GM23338 (cell line): ENCODE data around the gene MAP3K5. TPM values are rescaled to one million over a fixed set of nuclear protein-coding genes. Genes with fewer than 3 reads are reported as not detected.

Source experiments
- ATAC-seq: fragments of 200-7000 bp; cut with Tn5 transposase; 3 replicates; pipeline ENCODE4 v1.9.1; 2020
- DNase-seq: peaks from one replicate; pipeline ENCODE4 v3.0.0-alpha.2; 2015; ENCODE audit warnings: low spot score
- H2AFZ ChIP-seq: fragments of 200-600 bp; sonication (generic); 2 replicates; pipeline ENCODE4 v1.8.0; 2016; ENCODE audit warnings: antibody characterized with exemption, mild to moderate bottlenecking, moderate library complexity
- H3F3A ChIP-seq: fragments of 200-600 bp; sonication (generic); replicated peaks from 2 replicates; pipeline ENCODE4 v1.8.0; 2017; ENCODE audit warnings: antibody characterized with exemption, mixed run types, low read depth
- H3K27ac ChIP-seq: fragments of 200-600 bp; sonication (generic); 2 replicates; pipeline ENCODE4 v1.6.1; 2016; ENCODE audit warnings: low read depth
- H3K27me3 ChIP-seq: fragments of 200-600 bp; sonication (generic); 2 replicates; pipeline ENCODE4 v1.8.0; 2016; ENCODE audit warnings: mild to moderate bottlenecking, mixed run types, moderate library complexity; ENCODE audit not compliant: insufficient read depth
- H3K36me3 ChIP-seq: fragments of 200-600 bp; sonication (generic); 2 replicates; pipeline ENCODE4 v1.8.0; 2016; ENCODE audit warnings: mild to moderate bottlenecking; ENCODE audit not compliant: insufficient read depth
- H3K4me1 ChIP-seq: fragments of 200-600 bp; sonication (generic); 2 replicates; pipeline ENCODE4 v1.8.0; 2016; ENCODE audit warnings: mild to moderate bottlenecking, moderate library complexity; ENCODE audit not compliant: insufficient read depth
- H3K4me2 ChIP-seq: fragments of 200-600 bp; sonication (generic); 2 replicates; pipeline ENCODE4 v1.7.1; 2017; ENCODE audit warnings: mixed run types
- H3K4me3 ChIP-seq: fragments of 200-600 bp; sonication (generic); 2 replicates; pipeline ENCODE4 v1.6.1; 2016; ENCODE audit warnings: mixed run types
- H3K79me2 ChIP-seq: fragments of 200-600 bp; sonication (generic); replicated peaks from 2 replicates; pipeline ENCODE4 v1.8.0; 2017; ENCODE audit warnings: mild to moderate bottlenecking; ENCODE audit not compliant: insufficient read depth
- H3K9me2 ChIP-seq: fragments of 200-600 bp; sonication (generic); 2 replicates; pipeline ENCODE4 v1.8.0; 2017; ENCODE audit not compliant: insufficient read depth
- H4K20me1 ChIP-seq: fragments of 200-600 bp; sonication (generic); replicated peaks from 2 replicates; pipeline ENCODE4 v1.8.0; 2017; ENCODE audit warnings: mild to moderate bottlenecking; ENCODE audit not compliant: insufficient read depth
- H3K27ac Mint-ChIP-seq: 2 replicates; pipeline ENCODE4 v1.8.0; 2020; ENCODE audit warnings: inconsistent platforms, mild to moderate bottlenecking, moderate library complexity, mixed read lengths
- H3K27me3 Mint-ChIP-seq: 3 replicates; pipeline ENCODE4 v1.8.0; 2022; ENCODE audit warnings: low read depth, mild to moderate bottlenecking, moderate library complexity, mixed read lengths, inconsistent platforms; ENCODE audit not compliant: insufficient read depth, poor library complexity
- H3K36me3 Mint-ChIP-seq: 3 replicates; pipeline ENCODE4 v1.8.0; 2021; ENCODE audit warnings: low read depth, mild to moderate bottlenecking, inconsistent platforms, moderate library complexity, mixed read lengths
- H3K4me1 Mint-ChIP-seq: 3 replicates; pipeline ENCODE4 v1.8.0; 2020; ENCODE audit warnings: mild to moderate bottlenecking, inconsistent platforms, mixed read lengths
- H3K4me3 Mint-ChIP-seq: 3 replicates; pipeline ENCODE4 v1.8.0; 2021; ENCODE audit warnings: moderate library complexity, mild to moderate bottlenecking, inconsistent platforms, mixed read lengths
- H3K9me3 Mint-ChIP-seq: 3 replicates; pipeline ENCODE4 v1.8.0; 2020; ENCODE audit warnings: moderate library complexity, mild to moderate bottlenecking, inconsistent platforms, mixed read lengths
- CREB1 ChIP-seq: fragments of 250-450 bp; sonication (Bioruptor Pico); IDR thresholded peaks from 2 replicates; pipeline ENCODE4 v1.5.0; 2020; ENCODE audit warnings: low read depth, mild to moderate bottlenecking, moderate library complexity
- CTCF ChIP-seq, 2 experiments: fragments of 200-600 bp in 1 of 2; sonication (generic) in 1 of 2; conservative IDR thresholded peaks; 2 replicates each; pipeline versions ENCODE4 v1.5.1 to v1.6.1; 2016 to 2017; ENCODE audit warnings: antibody characterized with exemption in 2 of 2, low read depth in 2 of 2, mild to moderate bottlenecking in 2 of 2, moderate library complexity in 1 of 2
- ETS1 ChIP-seq: IDR thresholded peaks from 2 replicates; pipeline ENCODE4 v1.6.1; 2016; ENCODE audit warnings: antibody characterized with exemption
- EZH2 ChIP-seq: fragments of 200-600 bp; sonication (generic); IDR thresholded peaks from one replicate; pipeline ENCODE4 v1.8.0; 2017; ENCODE audit warnings: antibody characterized with exemption, mild to moderate bottlenecking, low read depth; ENCODE audit not compliant: unreplicated experiment
- EZH2phosphoT487 ChIP-seq: fragments of 200-600 bp; sonication (generic); IDR thresholded peaks from one replicate; pipeline ENCODE4 v1.8.1; 2018; ENCODE audit warnings: antibody characterized with exemption; ENCODE audit not compliant: unreplicated experiment
- JUNB ChIP-seq: IDR thresholded peaks from one replicate; pipeline ENCODE4 v1.6.1; 2016; ENCODE audit warnings: antibody characterized with exemption; ENCODE audit not compliant: unreplicated experiment
- NANOG ChIP-seq: IDR thresholded peaks from 2 replicates; pipeline ENCODE4 v1.6.1; 2016; ENCODE audit warnings: antibody characterized with exemption, borderline replicate concordance
- POLR2AphosphoS5 ChIP-seq: IDR thresholded peaks from 2 replicates; pipeline ENCODE4 v1.6.1; 2016; ENCODE audit warnings: antibody characterized with exemption, low read depth
- STAT1 ChIP-seq: IDR thresholded peaks from one replicate; pipeline ENCODE4 v1.6.1; 2016; ENCODE audit warnings: antibody characterized with exemption; ENCODE audit not compliant: unreplicated experiment
- polyA plus RNA-seq: library from polyadenylated mRNA; unstranded; fragments of >200 nt; fragmentation: Nextera tagmentation; extraction: Ambion mirVana; gene quantifications from 2 replicates; pipeline ENCODE4 v1.2.1, GENCODE V29; 2016
- total RNA-seq: library from RNA; depleted of rRNA; stranded (reverse); fragments of >200 nt; shearing (Covaris generic); gene quantifications from 2 replicates; pipeline ENCODE4 v1.2.3, GENCODE V29; 2014

MAP3K5 gene
- total and polyA plus RNA-seq, 2 experiments from 2014 or later = 0.76 to 2.8 TPM

GRCh38 chr6:136624347-136624746, 167.9 kb downstream of the MAP3K5 start (continued):
- TF ChIP-seq EZH2phosphoT487 (no peak), EZH2 (no peak), STAT1 (no peak), CREB1 (no peak)

GRCh38 chr6:136618086-136618485, 174.2 kb downstream of the MAP3K5 start:
- Mint-ChIP-seq H3K4me1 (peaks cover 22% of the 10 kb centered on the region), H3K36me3 (no peaks in the 10 kb centered on the region), H3K9me3 (no peaks in the 10 kb centered on the region), H3K27ac (no peak overlapping the region), H3K27me3 (no peaks in the 10 kb centered on the region), H3K4me3 (no peak overlapping the region)
- DNase-seq (no peak), ATAC-seq (no peak)
- Histone ChIP-seq H3K27ac (no peak overlapping the region), H3K9me2 (no peaks in the 10 kb centered on the region), H3K4me3 (no peak overlapping the region), H3K27me3 (no peaks in the 10 kb centered on the region), H3F3A (no peaks in the 10 kb centered on the region), H3K36me3 (no peaks in the 10 kb centered on the region), H4K20me1 (no peaks in the 10 kb centered on the region), H3K79me2 (no peaks in the 10 kb centered on the region), H2AFZ (0 out of 2 replicates have a peak overlapping the region, but pooled peaks have one; percentile 15), H3K4me1 (peaks cover 20% of the 10 kb centered on the region), H3K4me2 (peak overlapping the region; percentile 54; the same call in 1 of the 2 replicates)
- TF ChIP-seq NANOG = no peak

GRCh38 chr6:136616527-136616926, 175.8 kb downstream of the MAP3K5 start:
- no peaks in the 10 kb centered on the region for H3K79me2 ChIP-seq
- no peaks in the 10 kb centered on the region for H3K36me3 ChIP-seq
- Mint-ChIP-seq H3K27ac (no peak overlapping the region), H3K4me1 (peaks cover 26% of the 10 kb centered on the region), H3K36me3 (no peaks in the 10 kb centered on the region), H3K27me3 (no peaks in the 10 kb centered on the region), H3K4me3 (no peak overlapping the region), H3K9me3 (no peaks in the 10 kb centered on the region)
- no peaks in the 10 kb centered on the region for H3K9me2 ChIP-seq
- H4K20me1 ChIP-seq = no peaks in the 10 kb centered on the region
- H3K27ac ChIP-seq = no peak overlapping the region
- peaks cover 35% of the 10 kb centered on the region for H3K4me1 ChIP-seq
- no peak overlapping the region for H3K4me2 ChIP-seq
- no peak overlapping the region for H2AFZ ChIP-seq
- H3K27me3 ChIP-seq = no peaks in the 10 kb centered on the region
- no peak for ATAC-seq
- DNase-seq = no peak
- TF ChIP-seq EZH2phosphoT487 = no peak
- TF ChIP-seq ETS1 = no peak
- no peak for TF ChIP-seq POLR2AphosphoS5
- no peak for TF ChIP-seq JUNB
- no peak for TF ChIP-seq STAT1
- no peak for TF ChIP-seq EZH2
- TF ChIP-seq CTCF (conservative IDR thresholded peaks at IDR 0.05; ENCODE audit: low read depth in 2 of 2) = no peak
- TF ChIP-seq NANOG = no peak
- H3K4me3 ChIP-seq = no peak overlapping the region
- H3F3A ChIP-seq = no peaks in the 10 kb centered on the region
